ENCODE data around the gene TMEM120B. TPM values are rescaled to one million over a fixed set of nuclear protein-coding genes. Genes with fewer than 3 reads are reported as not detected.

TMEM120B gene
- total and polyA plus RNA-seq, 2 of the 4 experiments (the other 2 are of a cell fraction): 10.6 to 18.4 TPM

GRCh38 chr12:121678716-121679300 is 33.7 kb upstream of the TMEM120B start:
- Histone ChIP-seq H2BK120ac (ENCODE audit: low read depth, low read length) (no peak overlapping the region), H3K56ac (ENCODE audit: extremely low read depth, insufficient read depth, low read length) (no peak overlapping the region), H2BK20ac (ENCODE audit: low read depth, low read length) (no peak overlapping the region), H3K4me1 (ENCODE audit: control insufficient read depth, insufficient read depth, low read length) (peaks cover 2% of the 10 kb centered on the region; the same call in 1 of the 2 replicates), H3K4me3 (ENCODE audit: insufficient read depth, low read depth, low read length) (no peak overlapping the region), H3K4ac (ENCODE audit: low read depth, low read length) (no peak overlapping the region), H3K18ac (ENCODE audit: low read depth, low read length) (no peak overlapping the region), H4K5ac (ENCODE audit: low read depth, low read length) (no peak overlapping the region), H4K91ac (ENCODE audit: insufficient read depth, low read depth, low read length) (no peak overlapping the region), H2BK5ac (ENCODE audit: low read depth, low read length, poor library complexity, severe bottlenecking) (no peak overlapping the region), H2BK15ac (ENCODE audit: low read depth, low read length) (no peak overlapping the region), H3K4me2 (ENCODE audit: low read depth, low read length) (no peak overlapping the region), H3K23ac (ENCODE audit: low read depth, low read length) (no peak overlapping the region), H2AFZ (replicated peaks; ENCODE audit: low read length, poor library complexity) (peak overlapping the region; percentile 76), H3K27me3 (ENCODE audit: control insufficient read depth, insufficient read depth, low read length) (no peaks in the 10 kb centered on the region), H3K79me1 (ENCODE audit: low read depth in 1 of 2, low read length in 2 of 2) (no peaks in the 10 kb centered on the region), H3K27ac (ENCODE audit: insufficient read depth, low read length) (no peak overlapping the region), H3K9ac (ENCODE audit: low read depth, low read length) (no peak overlapping the region), H4K20me1 (ENCODE audit: insufficient read depth, low read length) (no peaks in the 10 kb centered on the region), H2AK9ac (replicated peaks; ENCODE audit: low read depth, low read length, poor library complexity) (no peak overlapping the region), H4K8ac (ENCODE audit: low read depth in 2 of 2, low read length in 2 of 2) (no peak overlapping the region), H2AK5ac (ENCODE audit: low read depth, low read length) (no peak overlapping the region), H3K9me3 (ENCODE audit: control insufficient read depth, insufficient read depth, low read length) (no peaks in the 10 kb centered on the region), H3K14ac (replicated peaks; ENCODE audit: low read depth, low read length) (no peak overlapping the region), H3K36me3 (ENCODE audit: control insufficient read depth, insufficient read depth, low read length) (no peaks in the 10 kb centered on the region), H3K9me1 (ENCODE audit: insufficient read depth, low read length) (no peaks in the 10 kb centered on the region)
- ChIA-PET POLR2A (ENCODE audit: unreplicated experiment) (no interaction called here), CTCF (interaction anchor here (0.8 to 1.7 kb wide), 2 partner anchors 126 to 200 kb away, joined by 3 to 6 read pairs; no protein-coding TSS in a partner anchor)
- BruUV-seq (replicated peaks): no TSS peak
- DNase-seq (peak; percentile 50), ATAC-seq (ENCODE audit: low read depth) (peak; percentile 65; the same call in 1 of the 2 replicates)
- TF ChIP-seq RFX5 (IDR thresholded peaks at IDR 0.05; ENCODE audit: low read depth, low read length) (no peak), MAFK (IDR thresholded peaks at IDR 0.05; ENCODE audit: low read depth, low read length) (no peak), ELK1 (IDR thresholded peaks at IDR 0.05; ENCODE audit: borderline replicate concordance, low read depth, low read length) (no peak), CEBPB (IDR thresholded peaks at IDR 0.05; ENCODE audit: low read depth, low read length) (no peak), NFE2L2 (IDR thresholded peaks at IDR 0.05; ENCODE audit: low read depth, low read length) (no peak), CTCF (conservative IDR thresholded peaks at IDR 0.05; ENCODE audit: low read depth, low read length) (no peak), CHD1 (IDR thresholded peaks at IDR 0.05; ENCODE audit: low read depth, low read length) (no peak), FOS (IDR thresholded peaks at IDR 0.05; ENCODE audit: low read depth, low read length) (no peak), POLR2A (IDR thresholded peaks at IDR 0.05; ENCODE audit: low read depth, low read length) (no peak), BHLHE40 (IDR thresholded peaks at IDR 0.05; ENCODE audit: low read depth, low read length) (no peak), USF2 (IDR thresholded peaks at IDR 0.05; ENCODE audit: low read depth, low read length) (no peak), MAZ (IDR thresholded peaks at IDR 0.05; ENCODE audit: borderline replicate concordance, low read depth, low read length) (no peak), RCOR1 (IDR thresholded peaks at IDR 0.05; ENCODE audit: insufficient replicate concordance, low read length) (no peak), SMC3 (IDR thresholded peaks at IDR 0.05; ENCODE audit: low read depth, low read length) (no peak), RAD21 (IDR thresholded peaks at IDR 0.05; ENCODE audit: low read length) (no peak), MXI1 (IDR thresholded peaks at IDR 0.05; ENCODE audit: borderline replicate concordance, low read depth, low read length) (no peak)
- dilution Hi-C loops (cut with HindIII; ENCODE audit: low sequenced_read_pairs, unreplicated experiment): no loop called here
- no CpG with 5 or more reads among the region's 9 CpGs for WGBS, 2 experiments (ENCODE audit: extremely low coverage in 2 of 2, insufficient read length in 1 of 2)
- intact Hi-C loops (cut with micrococcal nuclease): no loop called here
- in situ Hi-C loops (cut with MboI; ENCODE audit: low sequenced_read_pairs): no loop called here

Data from IMR-90 (cell line).